ENCODE data around the gene TBL1X. TPM values are rescaled to one million over a fixed set of nuclear protein-coding genes. Genes with fewer than 3 reads are reported as not detected.

TBL1X gene
- total RNA-seq, 1 donor from 2014 or later: 34.5 TPM

GRCh38 chrX:9591496-9591895 is 126.6 kb downstream of the TBL1X start:
- H3K9me3 Mint-ChIP-seq: peaks cover 14% of the 10 kb centered on the region
- no peak for DNase-seq (ENCODE audit: low spot score in 2 of 2, unreplicated experiment in 2 of 2)
- no peaks in the 10 kb centered on the region for H3K27me3 Mint-ChIP-seq (ENCODE audit: low read depth)
- H3K4me1 Mint-ChIP-seq: no peaks in the 10 kb centered on the region
- TF ChIP-seq, protein P1, sequence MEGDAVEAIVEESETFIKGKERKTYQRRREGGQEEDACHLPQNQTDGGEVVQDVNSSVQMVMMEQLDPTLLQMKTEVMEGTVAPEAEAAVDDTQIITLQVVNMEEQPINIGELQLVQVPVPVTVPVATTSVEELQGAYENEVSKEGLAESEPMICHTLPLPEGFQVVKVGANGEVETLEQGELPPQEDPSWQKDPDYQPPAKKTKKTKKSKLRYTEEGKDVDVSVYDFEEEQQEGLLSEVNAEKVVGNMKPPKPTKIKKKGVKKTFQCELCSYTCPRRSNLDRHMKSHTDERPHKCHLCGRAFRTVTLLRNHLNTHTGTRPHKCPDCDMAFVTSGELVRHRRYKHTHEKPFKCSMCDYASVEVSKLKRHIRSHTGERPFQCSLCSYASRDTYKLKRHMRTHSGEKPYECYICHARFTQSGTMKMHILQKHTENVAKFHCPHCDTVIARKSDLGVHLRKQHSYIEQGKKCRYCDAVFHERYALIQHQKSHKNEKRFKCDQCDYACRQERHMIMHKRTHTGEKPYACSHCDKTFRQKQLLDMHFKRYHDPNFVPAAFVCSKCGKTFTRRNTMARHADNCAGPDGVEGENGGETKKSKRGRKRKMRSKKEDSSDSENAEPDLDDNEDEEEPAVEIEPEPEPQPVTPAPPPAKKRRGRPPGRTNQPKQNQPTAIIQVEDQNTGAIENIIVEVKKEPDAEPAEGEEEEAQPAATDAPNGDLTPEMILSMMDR (IDR thresholded peaks at IDR 0.05; ENCODE audit: unreplicated experiment): no peak
- no peak overlapping the region for H3K27ac Mint-ChIP-seq
- H3K36me3 Mint-ChIP-seq: peaks cover 12% of the 10 kb centered on the region
- H3K4me3 Mint-ChIP-seq: no peak overlapping the region

DNA sequence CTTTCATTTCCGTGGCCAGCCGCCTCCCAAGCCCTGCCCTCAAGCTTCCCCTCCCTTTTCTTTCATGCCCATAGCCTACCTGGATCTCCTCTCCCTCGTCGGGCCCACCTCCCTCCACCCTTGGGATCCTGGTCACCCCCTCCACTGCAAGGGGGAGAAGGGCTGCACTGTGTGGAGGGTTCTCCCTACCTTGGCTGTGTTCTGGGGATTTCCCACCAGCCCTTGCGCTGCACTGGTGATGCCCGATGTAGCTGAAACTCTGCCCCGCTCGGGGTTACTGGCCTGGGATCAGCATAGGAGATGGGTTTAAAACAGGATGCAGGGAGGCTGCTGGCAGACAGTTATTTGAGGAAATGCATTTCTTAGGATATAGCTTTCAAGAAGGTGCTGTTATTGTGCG is 128.9 kb downstream of the TBL1X start:
- Mint-ChIP-seq H3K4me3 (no peak overlapping the region), H3K27ac (no peak overlapping the region), H3K36me3 (peaks cover 12% of the 10 kb centered on the region), H3K27me3 (ENCODE audit: low read depth) (no peaks in the 10 kb centered on the region), H3K4me1 (peaks cover 8% of the 10 kb centered on the region), H3K9me3 (peaks cover 14% of the 10 kb centered on the region)
- no peak for DNase-seq (ENCODE audit: low spot score in 2 of 2, unreplicated experiment in 2 of 2)
- TF ChIP-seq, protein P1 (IDR thresholded peaks at IDR 0.05; ENCODE audit: unreplicated experiment): no peak

DNA sequence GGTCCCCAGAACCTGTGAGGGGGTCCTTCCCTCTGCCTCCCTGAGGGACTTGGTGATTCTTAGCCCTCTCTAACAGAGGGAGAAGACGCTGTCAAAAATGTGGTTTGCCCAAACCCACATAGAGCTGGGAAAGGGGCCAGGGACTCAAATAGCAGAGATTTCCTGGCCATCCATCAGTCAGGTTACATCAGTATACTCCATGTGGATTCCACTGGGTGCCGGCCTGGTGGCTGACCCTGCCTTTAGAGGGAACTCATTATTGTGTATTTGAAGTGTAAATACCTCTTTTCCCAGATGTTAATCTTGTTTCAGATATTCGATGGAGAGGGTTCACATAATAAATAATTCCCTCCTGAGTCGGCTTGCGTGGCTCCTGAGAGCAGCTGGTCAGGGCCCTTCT is 130.3 kb downstream of the TBL1X start:
- Mint-ChIP-seq H3K4me3 (no peak overlapping the region), H3K36me3 (peaks cover 10% of the 10 kb centered on the region), H3K27me3 (ENCODE audit: low read depth) (no peaks in the 10 kb centered on the region), H3K9me3 (peaks cover 20% of the 10 kb centered on the region), H3K27ac (no peak overlapping the region), H3K4me1 (peaks cover 8% of the 10 kb centered on the region)
- TF ChIP-seq, protein P1 (IDR thresholded peaks at IDR 0.05; ENCODE audit: unreplicated experiment): no peak
- no peak for DNase-seq (ENCODE audit: low spot score in 2 of 2, unreplicated experiment in 2 of 2)

DNA sequence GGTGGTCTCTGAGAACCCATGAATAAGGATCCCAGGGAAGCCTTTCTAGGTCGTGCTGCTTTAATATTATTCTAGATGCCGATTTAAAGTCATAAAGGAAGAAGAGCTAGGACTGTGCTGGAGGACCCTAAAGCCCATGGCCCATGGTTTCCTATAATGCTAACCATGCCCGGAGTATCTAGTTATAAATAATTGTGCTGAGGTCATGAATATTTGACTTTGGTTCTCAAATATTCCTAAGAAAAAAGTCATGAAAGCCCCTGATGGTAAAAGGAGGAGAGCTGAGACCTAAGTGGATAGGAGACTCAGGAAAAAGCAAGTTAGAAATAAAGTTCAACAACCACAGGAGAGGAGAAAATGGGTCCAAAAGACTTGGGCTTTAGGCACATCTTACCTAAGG is 132.0 kb downstream of the TBL1X start:
- no peaks in the 10 kb centered on the region for H3K27me3 Mint-ChIP-seq (ENCODE audit: low read depth)
- TF ChIP-seq, protein P1 (IDR thresholded peaks at IDR 0.05; ENCODE audit: unreplicated experiment): no peak
- peaks cover 8% of the 10 kb centered on the region for H3K4me1 Mint-ChIP-seq
- peaks cover 20% of the 10 kb centered on the region for H3K9me3 Mint-ChIP-seq
- H3K4me3 Mint-ChIP-seq: no peak overlapping the region
- no peak for DNase-seq (ENCODE audit: low spot score in 2 of 2, unreplicated experiment in 2 of 2)
- no peak overlapping the region for H3K27ac Mint-ChIP-seq
- H3K36me3 Mint-ChIP-seq: peaks cover 7% of the 10 kb centered on the region

DNA sequence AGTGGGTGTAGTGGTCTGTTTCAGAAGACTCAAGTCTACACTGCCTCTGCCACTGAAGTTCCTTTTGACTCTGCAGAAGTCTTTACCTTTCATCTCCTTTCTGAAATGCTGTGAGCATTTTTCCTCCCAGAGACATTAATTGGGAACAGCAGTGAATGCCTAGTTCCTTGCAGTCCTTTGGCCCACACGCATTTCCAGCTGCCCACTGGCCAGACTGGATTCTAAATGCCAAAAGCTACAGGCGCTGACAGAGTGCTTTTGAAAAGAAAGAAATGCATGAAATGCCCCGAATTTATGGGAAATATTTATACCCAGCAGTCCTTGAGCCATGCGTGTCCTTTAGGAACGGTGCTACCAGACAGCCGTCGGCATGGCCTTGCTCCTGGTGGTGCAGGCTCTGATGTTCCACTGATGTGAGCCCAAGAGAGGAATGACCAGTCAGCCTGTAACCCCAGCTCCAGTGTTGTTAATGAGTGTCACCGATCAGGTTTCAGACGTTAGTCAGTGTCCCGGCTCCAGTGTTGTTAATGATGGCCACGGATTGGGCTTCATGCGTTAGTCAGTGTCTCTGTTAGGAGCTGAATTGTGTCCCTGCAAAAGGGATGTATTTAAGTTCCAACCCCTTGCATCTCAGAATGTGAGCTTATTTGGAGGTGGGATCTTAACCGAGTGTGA is 132.6 kb downstream of the TBL1X start:
- no peak overlapping the region for H3K4me3 Mint-ChIP-seq
- H3K27me3 Mint-ChIP-seq (ENCODE audit: low read depth): no peaks in the 10 kb centered on the region
- peaks cover 8% of the 10 kb centered on the region for H3K4me1 Mint-ChIP-seq
- peaks cover 18% of the 10 kb centered on the region for H3K9me3 Mint-ChIP-seq
- no peak overlapping the region for H3K27ac Mint-ChIP-seq
- no peak for DNase-seq (ENCODE audit: low spot score in 2 of 2, unreplicated experiment in 2 of 2)
- H3K36me3 Mint-ChIP-seq: peaks cover 4% of the 10 kb centered on the region
- TF ChIP-seq, protein P1 (IDR thresholded peaks at IDR 0.05; ENCODE audit: unreplicated experiment): no peak
